Thyroid gland (tissue), 4 donors: Measurements from ENCODE around the gene NAXE.

Experiments
- POLR2A ChIP-seq, 2 donors: fragments of 450-650 bp; IDR thresholded peaks; one replicate each; pipeline ENCODE4 v1.6.1; 2017; ENCODE audit warnings: antibody characterized with exemption in 2 of 2, mild to moderate bottlenecking in 2 of 2, moderate library complexity in 1 of 2
- TF ChIP-seq, protein P1 (sequence below), 6 experiments: fragments of 200-600 bp in 3 of 6; fragments of 450-650 bp in 3 of 6; sonication (generic) in 3 of 6; IDR thresholded peaks; one replicate each; pipeline ENCODE4 v1.5.1; 2016 to 2019; ENCODE audit warnings: antibody characterized with exemption in 6 of 6, mild to moderate bottlenecking in 2 of 6, inconsistent platforms in 1 of 6, moderate library complexity in 1 of 6

DNA sequence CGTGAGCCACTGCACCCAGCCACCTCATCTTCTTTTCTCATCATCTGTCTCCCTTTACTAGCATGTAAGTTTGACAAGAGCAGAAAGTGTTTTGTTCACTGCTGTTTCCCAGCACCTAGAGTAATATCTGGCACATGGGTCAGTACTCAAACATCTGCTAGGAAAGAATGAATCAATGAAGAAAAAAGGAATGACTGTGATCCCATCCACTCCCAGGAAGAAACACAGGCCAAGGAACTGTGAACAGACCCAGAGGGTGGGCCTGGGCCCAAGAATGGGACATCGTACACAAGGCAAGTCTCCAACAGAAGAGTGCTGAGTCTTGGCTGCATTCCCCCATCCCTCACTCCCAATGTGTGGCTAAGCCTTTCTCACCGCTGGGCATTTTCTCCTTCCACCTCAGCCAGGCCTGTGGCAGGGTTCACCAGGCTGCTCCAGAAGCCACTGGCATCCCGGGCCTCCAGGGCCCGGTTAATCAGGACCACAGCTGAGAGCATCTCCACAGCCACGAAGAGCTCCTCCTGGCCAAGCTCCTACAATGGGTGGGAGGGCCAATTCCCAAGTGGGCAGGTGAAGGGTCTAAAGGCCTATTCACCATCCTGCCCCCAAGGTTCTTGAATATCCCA is 37.6 kb upstream of the NAXE start:
- TF ChIP-seq, protein P1, sequence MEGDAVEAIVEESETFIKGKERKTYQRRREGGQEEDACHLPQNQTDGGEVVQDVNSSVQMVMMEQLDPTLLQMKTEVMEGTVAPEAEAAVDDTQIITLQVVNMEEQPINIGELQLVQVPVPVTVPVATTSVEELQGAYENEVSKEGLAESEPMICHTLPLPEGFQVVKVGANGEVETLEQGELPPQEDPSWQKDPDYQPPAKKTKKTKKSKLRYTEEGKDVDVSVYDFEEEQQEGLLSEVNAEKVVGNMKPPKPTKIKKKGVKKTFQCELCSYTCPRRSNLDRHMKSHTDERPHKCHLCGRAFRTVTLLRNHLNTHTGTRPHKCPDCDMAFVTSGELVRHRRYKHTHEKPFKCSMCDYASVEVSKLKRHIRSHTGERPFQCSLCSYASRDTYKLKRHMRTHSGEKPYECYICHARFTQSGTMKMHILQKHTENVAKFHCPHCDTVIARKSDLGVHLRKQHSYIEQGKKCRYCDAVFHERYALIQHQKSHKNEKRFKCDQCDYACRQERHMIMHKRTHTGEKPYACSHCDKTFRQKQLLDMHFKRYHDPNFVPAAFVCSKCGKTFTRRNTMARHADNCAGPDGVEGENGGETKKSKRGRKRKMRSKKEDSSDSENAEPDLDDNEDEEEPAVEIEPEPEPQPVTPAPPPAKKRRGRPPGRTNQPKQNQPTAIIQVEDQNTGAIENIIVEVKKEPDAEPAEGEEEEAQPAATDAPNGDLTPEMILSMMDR (IDR thresholded peaks at IDR 0.05), result no peak
- no peak for TF ChIP-seq POLR2A (IDR thresholded peaks at IDR 0.05)
